Endothelial cell of umbilical vein (primary cell): Measurements from ENCODE around the gene GPR119. TPM values are rescaled to one million over a fixed set of nuclear protein-coding genes. Genes with fewer than 3 reads are reported as not detected.

ENCODE experiments used
- BruUV-seq: library from RNA; stranded (reverse); fragments of 400-500 nt; replicated peaks from 2 replicates; lab custom pipeline; 2021; lab: Mats Ljungman, UMichigan
- CTCF ChIA-PET: fragments of 300-600, 350-600 bp; sonication (Branson Sonifier 250); formaldehyde crosslinking; loops from one replicate; lab custom pipeline; 2021; ENCODE audit warnings: antibody characterized with exemption, inconsistent platforms; lab: Charles Lee
- POLR2A ChIA-PET: fragments of 300-600, 350-600 bp; sonication (Branson Sonifier 250); formaldehyde crosslinking; loops from one replicate; lab custom pipeline; 2021; ENCODE audit warnings: antibody characterized with exemption, inconsistent platforms; lab: Charles Lee
- DNase-seq: peaks from one replicate; pipeline ENCODE4 v3.0.0-alpha.2; 2011; ENCODE audit warnings: low read depth, low spot score
- FAIRE-seq: peaks from 2 replicates; lab custom pipeline; 2011; peaks lifted over from hg19 to GRCh38; lab: Jason Lieb, UNC
- H2AFZ ChIP-seq: 2 replicates; pipeline ENCODE4 v1.6.0; 2012; ENCODE audit warnings: low read depth, low read length, control low read depth, inconsistent platforms
- H3K27ac ChIP-seq: 2 replicates; pipeline ENCODE4 v1.5.1; 2011; ENCODE audit warnings: low read depth, mild to moderate bottlenecking, control low read depth, low read length, moderate library complexity; ENCODE audit not compliant: insufficient read depth
- H3K27me3 ChIP-seq, 2 experiments: 2 replicates each; pipeline versions ENCODE4 v1.6.0 to v1.6.1; 2011; ENCODE audit warnings: low read length in 2 of 2, mixed read lengths in 1 of 2; ENCODE audit not compliant: control insufficient read depth in 2 of 2, insufficient read depth in 2 of 2
- H3K36me3 ChIP-seq, 2 experiments: 2 replicates in 1 of 2; 3 replicates in 1 of 2; pipeline ENCODE4 v1.5.1; 2011; ENCODE audit warnings: low read length in 2 of 2, mild to moderate bottlenecking in 1 of 2, moderate library complexity in 1 of 2; ENCODE audit not compliant: control insufficient read depth in 2 of 2, insufficient read depth in 2 of 2; ENCODE audit errors: extremely low read depth in 1 of 2
- H3K4me1 ChIP-seq: 3 replicates; pipeline ENCODE4 v1.5.1; 2011; ENCODE audit warnings: mild to moderate bottlenecking, low read length; ENCODE audit not compliant: control insufficient read depth, insufficient read depth; ENCODE audit errors: extremely low read depth
- H3K4me2 ChIP-seq: 2 replicates; pipeline ENCODE4 v1.6.1; 2011; ENCODE audit warnings: low read length, control low read depth, mixed read lengths; ENCODE audit not compliant: insufficient read depth
- H3K4me3 ChIP-seq, 3 experiments: fragments of 200-600 bp in 1 of 3; sonication (generic), shearing (Covaris generic) in 1 of 3; replicated peaks in 1 of 3; 2 replicates each; pipeline ENCODE4 v1.5.1; 2011 to 2016; ENCODE audit warnings: control low read depth in 3 of 3, low read length in 3 of 3, mild to moderate bottlenecking in 2 of 3, inconsistent platforms in 1 of 3, low read depth in 1 of 3, moderate library complexity in 1 of 3; ENCODE audit not compliant: insufficient read depth in 1 of 3
- H3K79me2 ChIP-seq: 2 replicates; pipeline ENCODE4 v1.6.0; 2012; ENCODE audit warnings: low read length, inconsistent platforms; ENCODE audit not compliant: control insufficient read depth, insufficient read depth
- H3K9ac ChIP-seq: replicated peaks from 2 replicates; pipeline ENCODE3; 2011; ENCODE audit warnings: low read length, control low read depth; ENCODE audit not compliant: insufficient read depth; ENCODE audit errors: extremely low read depth
- H3K9me1 ChIP-seq: replicated peaks from 3 replicates; pipeline ENCODE4 v1.6.0; 2011; ENCODE audit warnings: mild to moderate bottlenecking, low read length; ENCODE audit not compliant: control insufficient read depth, insufficient read depth; ENCODE audit errors: extremely low read depth
- H3K9me3 ChIP-seq: replicated peaks from 2 replicates; pipeline ENCODE4 v1.5.1; 2012; ENCODE audit warnings: low read length, inconsistent platforms; ENCODE audit not compliant: control insufficient read depth, insufficient read depth
- H4K20me1 ChIP-seq: replicated peaks from 2 replicates; pipeline ENCODE3; 2011; ENCODE audit warnings: mild to moderate bottlenecking, low read length; ENCODE audit not compliant: control insufficient read depth, insufficient read depth; ENCODE audit errors: extremely low read depth
- EZH2 ChIP-seq: IDR thresholded peaks from 2 replicates; pipeline ENCODE4 v1.6.1; 2012; ENCODE audit warnings: borderline replicate concordance, low read depth, mild to moderate bottlenecking, moderate library complexity, low read length, inconsistent platforms; ENCODE audit not compliant: severe bottlenecking
- FOS ChIP-seq: IDR thresholded peaks from 2 replicates; pipeline ENCODE4 v1.6.1; 2011; ENCODE audit warnings: mild to moderate bottlenecking, low read length, moderate library complexity, borderline replicate concordance; ENCODE audit not compliant: insufficient read depth
- GATA2 ChIP-seq: IDR thresholded peaks from 2 replicates; pipeline ENCODE4 v1.7.0; 2011; ENCODE audit warnings: low read depth, mild to moderate bottlenecking, moderate library complexity, mixed read lengths, low read length; ENCODE audit not compliant: insufficient read length, insufficient read depth
- JUN ChIP-seq: IDR thresholded peaks from 2 replicates; pipeline ENCODE4 v1.6.1; 2011; ENCODE audit warnings: borderline replicate concordance, low read depth; ENCODE audit not compliant: insufficient read length, insufficient read depth
- MAX ChIP-seq: IDR thresholded peaks from 2 replicates; pipeline ENCODE4 v1.6.1; 2011; ENCODE audit not compliant: insufficient read depth, insufficient read length
- MYC ChIP-seq: IDR thresholded peaks from one replicate; pipeline ENCODE4 v1.6.1; 2011; ENCODE audit warnings: mild to moderate bottlenecking, low read depth, low read length
- POLR2A ChIP-seq: IDR thresholded peaks from 2 replicates; pipeline ENCODE4 v1.6.1; 2012; ENCODE audit warnings: low read depth, mild to moderate bottlenecking, control low read depth, low read length
- POLR2AphosphoS5 ChIP-seq: IDR thresholded peaks from 2 replicates; pipeline ENCODE4 v1.6.1; 2012; ENCODE audit warnings: low read depth, mild to moderate bottlenecking, control low read depth, low read length, moderate library complexity; ENCODE audit not compliant: insufficient read depth
- dilution Hi-C: fragments of 300-500 bp; cut with MboI; formaldehyde crosslinking; loops from one replicate; pipeline ENCODE4 v1.15.0; 2019; ENCODE audit warnings: low sequenced_read_pairs; ENCODE audit not compliant: extremely low pct_ligation_motif_present
- intact Hi-C: fragments of 100-400 bp; cut with micrococcal nuclease; formaldehyde crosslinking; loops from one replicate; pipeline ENCODE4 v1.10.0; 2022
- polyA plus RNA-seq, 4 experiments: library from polyadenylated mRNA; depleted of rRNA in 3 of 4; stranded (reverse) in 3 of 4; unstranded in 1 of 4; fragments of >200 nt; gene quantifications; 2 replicates each; pipeline versions ENCODE4 v1.2.1 to v1.2.3, GENCODE V29; 2011 to 2012; ENCODE audit warnings: missing spikeins in 1 of 4
- total RNA-seq: library from RNA; stranded (reverse); gene quantifications from 2 replicates; pipeline ENCODE4 v1.2.3, GENCODE V29; 2021
- TF ChIP-seq, protein P1 (sequence below), 2 donors: IDR thresholded peaks; 1 replicate in 1 of 2; 2 replicates in 1 of 2; pipeline ENCODE4 v1.5.1; 2011; ENCODE audit warnings: low read length in 2 of 2, mild to moderate bottlenecking in 2 of 2, moderate library complexity in 2 of 2, control low read depth in 1 of 2, inconsistent platforms in 1 of 2, low read depth in 1 of 2; ENCODE audit not compliant: insufficient read depth in 1 of 2; ENCODE audit errors: extremely low read depth in 1 of 2

GPR119 gene
- total and polyA plus RNA-seq, 2 donors (not counting 3 experiments of a cell fraction or from before 2014, with no cell fraction given), result not detected

DNA sequence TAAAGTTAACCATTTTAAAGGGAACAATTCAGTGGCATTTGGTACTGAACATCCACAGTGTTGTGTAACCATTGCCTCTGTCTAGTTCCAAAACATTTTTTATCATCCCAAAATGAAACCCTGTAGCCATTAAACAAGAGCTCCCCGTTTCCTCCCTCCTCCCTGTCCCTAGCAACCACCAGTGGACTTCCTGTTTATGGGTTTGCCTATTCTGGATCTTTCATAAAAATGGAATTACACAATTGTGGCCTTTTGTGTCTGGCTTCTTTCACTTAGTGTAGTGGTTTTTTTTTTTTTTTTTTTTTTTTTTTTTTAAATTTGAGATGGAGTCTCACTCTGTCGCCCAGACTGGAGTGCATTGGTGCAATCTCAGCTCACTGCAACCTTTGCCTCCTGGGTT is 27.9 kb upstream of the GPR119 start:
- no peak for TF ChIP-seq FOS
- TF ChIP-seq POLR2AphosphoS5, result no peak
- TF ChIP-seq MYC, result no peak
- no peak for TF ChIP-seq MAX
- TF ChIP-seq, protein P1, sequence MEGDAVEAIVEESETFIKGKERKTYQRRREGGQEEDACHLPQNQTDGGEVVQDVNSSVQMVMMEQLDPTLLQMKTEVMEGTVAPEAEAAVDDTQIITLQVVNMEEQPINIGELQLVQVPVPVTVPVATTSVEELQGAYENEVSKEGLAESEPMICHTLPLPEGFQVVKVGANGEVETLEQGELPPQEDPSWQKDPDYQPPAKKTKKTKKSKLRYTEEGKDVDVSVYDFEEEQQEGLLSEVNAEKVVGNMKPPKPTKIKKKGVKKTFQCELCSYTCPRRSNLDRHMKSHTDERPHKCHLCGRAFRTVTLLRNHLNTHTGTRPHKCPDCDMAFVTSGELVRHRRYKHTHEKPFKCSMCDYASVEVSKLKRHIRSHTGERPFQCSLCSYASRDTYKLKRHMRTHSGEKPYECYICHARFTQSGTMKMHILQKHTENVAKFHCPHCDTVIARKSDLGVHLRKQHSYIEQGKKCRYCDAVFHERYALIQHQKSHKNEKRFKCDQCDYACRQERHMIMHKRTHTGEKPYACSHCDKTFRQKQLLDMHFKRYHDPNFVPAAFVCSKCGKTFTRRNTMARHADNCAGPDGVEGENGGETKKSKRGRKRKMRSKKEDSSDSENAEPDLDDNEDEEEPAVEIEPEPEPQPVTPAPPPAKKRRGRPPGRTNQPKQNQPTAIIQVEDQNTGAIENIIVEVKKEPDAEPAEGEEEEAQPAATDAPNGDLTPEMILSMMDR (IDR thresholded peaks at IDR 0.05; ENCODE audit: extremely low read depth in 1 of 2, insufficient read depth in 1 of 2, low read depth in 1 of 2, low read length in 2 of 2), result no peak
- TF ChIP-seq POLR2A, result no peak
- TF ChIP-seq GATA2, result no peak
- TF ChIP-seq EZH2, result no peak
- TF ChIP-seq JUN, result no peak
- ChIA-PET POLR2A (no interaction called here), CTCF (no interaction called here)
- H3K36me3 ChIP-seq, result no peaks in the 10 kb centered on the region
- no peaks in the 10 kb centered on the region for H4K20me1 ChIP-seq
- intact Hi-C loops (no loop called here), dilution Hi-C loops (no loop called here)
- FAIRE-seq, result no peak
- H3K27ac ChIP-seq, result no peak overlapping the region
- BruUV-seq, result no TSS peak
- no peak overlapping the region for H3K9ac ChIP-seq
- no peaks in the 10 kb centered on the region for H3K79me2 ChIP-seq
- no peaks in the 10 kb centered on the region for H3K27me3 ChIP-seq
- no peak for DNase-seq
- H3K9me3 ChIP-seq, result no peaks in the 10 kb centered on the region
- H3K4me3 ChIP-seq, result no peak overlapping the region
- H2AFZ ChIP-seq, result no peak overlapping the region
- H3K4me2 ChIP-seq, result no peak overlapping the region
- no peaks in the 10 kb centered on the region for H3K9me1 ChIP-seq
- H3K4me1 ChIP-seq, result no peaks in the 10 kb centered on the region
